GM12875 (cell line): Measurements from ENCODE around the gene TMEM8B.

Experiments
- H3K4me3 ChIP-seq: one replicate; pipeline ENCODE4 v1.5.1; 2011; ENCODE audit warnings: low read depth, low read length, control low read depth
- TF ChIP-seq, protein P1 (sequence below): IDR thresholded peaks from 2 replicates; pipeline ENCODE4 v1.5.1; 2011; ENCODE audit warnings: low read depth, mild to moderate bottlenecking, control low read depth, inconsistent platforms, low read length, moderate library complexity, borderline replicate concordance; ENCODE audit not compliant: insufficient read depth

The TMEM8B gene

DNA sequence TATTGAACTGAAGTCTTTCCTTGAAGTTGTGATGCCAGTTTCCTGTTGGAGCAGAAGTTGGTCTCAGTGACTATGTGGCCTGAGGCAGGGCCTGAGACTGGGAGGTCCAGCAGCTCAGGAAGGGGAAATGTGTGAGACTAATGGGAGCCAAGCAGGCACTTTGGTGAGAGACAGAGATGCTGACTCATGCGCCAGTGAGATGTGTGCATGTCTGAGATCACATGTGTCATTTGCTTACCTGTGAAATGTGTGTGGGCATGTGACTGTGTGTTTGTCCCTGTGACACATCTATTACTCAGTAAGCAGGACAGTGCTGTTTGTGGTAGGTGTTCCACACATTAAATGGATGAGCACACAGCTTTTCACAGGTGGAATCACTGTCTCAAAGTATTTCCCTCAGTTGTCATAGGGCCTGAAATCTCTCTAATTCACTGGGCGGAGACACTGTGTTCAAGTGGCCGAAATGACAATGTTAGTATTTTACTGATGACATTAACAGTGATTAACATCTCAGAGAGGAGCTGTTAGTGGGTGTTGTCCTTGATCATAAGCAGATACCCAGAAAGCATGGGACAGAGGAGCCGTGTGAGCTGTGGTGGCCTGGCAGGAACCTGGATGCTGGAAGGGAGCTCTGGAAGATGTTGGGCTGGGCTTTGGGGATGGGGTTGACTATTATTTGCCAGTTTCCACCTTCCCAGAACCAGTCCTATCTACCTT, 30.2 kb upstream of the TMEM8B start:
- no peak overlapping the region for H3K4me3 ChIP-seq
- TF ChIP-seq, protein P1, sequence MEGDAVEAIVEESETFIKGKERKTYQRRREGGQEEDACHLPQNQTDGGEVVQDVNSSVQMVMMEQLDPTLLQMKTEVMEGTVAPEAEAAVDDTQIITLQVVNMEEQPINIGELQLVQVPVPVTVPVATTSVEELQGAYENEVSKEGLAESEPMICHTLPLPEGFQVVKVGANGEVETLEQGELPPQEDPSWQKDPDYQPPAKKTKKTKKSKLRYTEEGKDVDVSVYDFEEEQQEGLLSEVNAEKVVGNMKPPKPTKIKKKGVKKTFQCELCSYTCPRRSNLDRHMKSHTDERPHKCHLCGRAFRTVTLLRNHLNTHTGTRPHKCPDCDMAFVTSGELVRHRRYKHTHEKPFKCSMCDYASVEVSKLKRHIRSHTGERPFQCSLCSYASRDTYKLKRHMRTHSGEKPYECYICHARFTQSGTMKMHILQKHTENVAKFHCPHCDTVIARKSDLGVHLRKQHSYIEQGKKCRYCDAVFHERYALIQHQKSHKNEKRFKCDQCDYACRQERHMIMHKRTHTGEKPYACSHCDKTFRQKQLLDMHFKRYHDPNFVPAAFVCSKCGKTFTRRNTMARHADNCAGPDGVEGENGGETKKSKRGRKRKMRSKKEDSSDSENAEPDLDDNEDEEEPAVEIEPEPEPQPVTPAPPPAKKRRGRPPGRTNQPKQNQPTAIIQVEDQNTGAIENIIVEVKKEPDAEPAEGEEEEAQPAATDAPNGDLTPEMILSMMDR = no peak

DNA sequence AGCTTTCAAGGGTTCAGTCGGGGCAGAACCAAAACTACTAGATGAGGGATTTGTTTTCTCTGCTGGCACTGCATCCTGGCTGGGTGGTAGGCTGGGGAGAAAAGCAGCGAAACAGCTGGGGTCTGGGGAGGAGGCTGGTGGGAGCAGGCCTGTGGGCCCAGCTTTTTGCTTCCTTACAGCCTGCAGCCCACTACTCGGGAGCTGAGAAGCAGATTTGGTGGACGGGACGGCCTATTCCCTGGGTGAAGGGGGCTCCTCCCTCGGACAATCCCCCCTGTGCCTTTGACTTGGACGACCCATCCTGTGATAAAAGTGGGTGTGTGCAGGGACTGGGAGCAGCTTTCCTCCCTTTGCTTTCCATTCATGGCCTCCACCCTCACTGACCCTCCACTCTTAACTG, 28.5 kb upstream of the TMEM8B start:
- TF ChIP-seq, protein P1 = no peak
- no peak overlapping the region for H3K4me3 ChIP-seq

DNA sequence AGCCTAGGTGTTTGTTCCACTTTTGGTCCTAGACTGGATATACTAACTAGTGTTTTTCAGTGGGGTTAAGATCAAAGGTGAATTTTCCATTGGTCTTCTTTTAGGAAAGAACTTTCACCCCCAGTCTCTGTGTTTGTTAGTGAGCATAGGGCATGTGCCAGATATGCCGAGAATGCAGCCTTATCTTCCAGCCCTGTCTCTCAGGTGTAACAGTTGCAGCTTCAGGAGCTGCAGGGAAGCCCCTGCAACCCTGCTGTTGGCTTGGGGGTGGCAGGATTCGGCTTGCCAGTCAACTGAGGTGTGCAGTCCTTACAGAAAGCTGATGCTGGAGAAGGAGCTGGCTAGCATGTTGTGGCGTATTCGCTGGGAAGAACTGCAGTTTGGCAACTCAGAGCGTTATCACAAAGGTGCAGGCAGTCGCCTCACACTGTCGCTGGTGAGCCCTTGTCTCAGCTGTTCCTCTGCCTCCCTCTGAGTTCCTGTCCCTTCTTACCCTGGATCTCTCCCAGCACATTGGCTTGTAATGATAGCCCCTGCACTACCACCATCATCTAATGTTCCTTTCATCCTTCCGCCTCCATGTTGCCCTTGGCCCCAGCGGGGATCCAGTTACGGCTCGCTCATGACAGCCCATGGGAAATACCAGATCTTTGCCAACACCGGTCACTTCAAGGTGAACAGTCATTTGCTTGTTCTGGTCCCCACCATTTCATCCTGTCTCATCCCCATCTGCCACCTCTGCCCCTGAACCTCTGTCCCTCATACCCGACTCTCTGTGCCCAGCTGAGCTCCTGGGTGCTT, 27.5 kb upstream of the TMEM8B start:
- H3K4me3 ChIP-seq = no peak overlapping the region
- TF ChIP-seq, protein P1 = no peak

DNA sequence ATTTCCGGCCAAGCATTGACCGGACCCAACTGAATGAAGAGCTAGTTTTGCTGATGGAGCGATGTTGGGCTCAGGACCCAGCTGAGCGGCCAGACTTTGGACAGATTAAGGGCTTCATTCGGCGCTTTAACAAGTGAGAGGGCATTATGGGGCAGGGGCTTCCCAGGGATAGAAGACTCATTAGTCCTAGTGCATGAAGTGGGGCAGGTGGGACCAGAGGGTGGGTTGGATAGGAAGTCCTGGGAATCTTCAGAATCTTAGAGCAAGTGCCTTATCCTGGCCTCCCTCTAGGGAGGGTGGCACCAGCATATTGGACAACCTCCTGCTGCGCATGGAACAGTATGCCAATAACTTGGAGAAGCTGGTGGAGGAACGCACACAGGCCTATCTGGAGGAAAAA, 22.9 kb upstream of the TMEM8B start:
- TF ChIP-seq, protein P1 = no peak
- H3K4me3 ChIP-seq = no peak overlapping the region

DNA sequence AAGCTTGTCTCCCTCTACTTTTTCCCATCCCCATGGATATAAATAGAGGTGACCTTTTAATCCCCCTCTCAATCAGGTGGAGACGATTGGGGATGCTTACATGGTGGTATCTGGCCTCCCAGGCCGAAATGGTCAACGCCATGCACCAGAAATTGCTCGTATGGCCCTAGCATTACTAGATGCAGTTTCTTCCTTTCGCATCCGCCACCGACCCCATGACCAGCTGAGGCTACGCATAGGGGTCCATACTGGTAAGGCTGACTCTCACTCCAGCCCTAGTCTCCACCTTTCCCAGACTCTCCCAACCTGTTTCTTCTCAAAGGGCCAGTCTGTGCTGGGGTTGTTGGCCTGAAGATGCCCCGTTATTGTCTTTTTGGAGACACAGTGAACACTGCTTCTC, 20.6 kb upstream of the TMEM8B start:
- TF ChIP-seq, protein P1 = no peak

DNA sequence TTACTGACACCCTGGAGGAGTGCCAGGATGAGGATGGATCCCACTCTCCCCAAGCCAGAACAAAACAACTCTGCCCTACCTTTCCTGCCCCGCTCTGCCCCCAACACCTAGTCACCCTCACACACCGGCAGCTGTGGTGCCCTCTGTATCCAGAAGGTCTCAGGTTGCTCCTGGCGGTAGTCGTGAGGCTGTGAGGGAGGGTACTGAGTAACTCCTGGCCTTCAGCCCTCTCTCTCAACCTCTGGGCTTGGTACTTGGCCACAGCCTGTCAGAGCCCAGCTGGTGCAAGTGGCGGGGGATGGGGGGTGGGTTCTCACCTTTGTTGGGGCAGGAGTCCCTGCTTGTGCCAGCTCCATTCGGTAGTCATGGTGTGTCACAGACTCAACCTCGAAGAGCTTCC, 18.9 kb upstream of the TMEM8B start:
- TF ChIP-seq, protein P1 = no peak
- no peak overlapping the region for H3K4me3 ChIP-seq

More for the DNA sequence above, 20.6 kb upstream of the TMEM8B start:
- no peak overlapping the region for H3K4me3 ChIP-seq

DNA sequence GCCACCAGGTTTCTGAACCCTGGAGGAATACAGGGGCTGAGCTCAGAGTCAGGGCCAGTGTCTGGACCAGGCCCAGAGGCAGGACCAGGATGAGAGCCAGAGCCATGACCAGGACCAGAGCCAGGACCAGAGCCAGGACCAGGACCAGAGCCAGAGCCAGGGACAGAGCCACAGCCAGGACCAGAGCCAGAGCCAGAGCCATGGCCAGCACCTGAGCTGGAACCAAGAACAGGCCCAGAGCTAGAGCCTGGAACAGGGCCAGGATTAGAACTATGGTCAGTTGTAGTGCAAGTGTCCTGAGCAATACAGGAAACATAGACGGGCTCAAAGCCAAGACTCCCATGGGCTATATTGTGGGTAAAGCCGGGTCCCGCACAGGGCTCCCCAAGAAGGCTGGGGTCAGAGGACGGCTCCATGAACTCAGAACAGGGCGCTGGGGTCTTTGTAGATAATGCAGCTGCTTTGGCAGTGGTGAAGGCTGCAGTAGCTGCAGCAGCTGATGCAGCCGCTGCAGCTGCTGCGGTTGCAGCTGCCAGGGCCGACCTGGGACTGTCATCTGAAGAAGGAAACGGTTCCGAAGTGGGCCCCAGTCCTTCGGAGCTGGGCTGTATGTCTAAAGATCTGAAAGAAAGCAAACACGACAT, 17.5 kb upstream of the TMEM8B start:
- TF ChIP-seq, protein P1 = no peak
- H3K4me3 ChIP-seq = peak overlapping the region; percentile 47
